Stimulated activated CD4-positive, alpha-beta T cell treated with anti-CD3 and anti-CD28 coated beads, Interleukin-12 subunit alpha, Interleukin-12 subunit beta, amount 100 ng/mL, for 4 hours (primary cell): ENCODE measurements around the gene TAX1BP1.
"Not testable (repeated sequence)": the region's sequence is repeated elsewhere in the genome, so short reads cannot be mapped to it uniquely, and the experiment has no call there.

Source experiments
- DNase-seq: peaks from one replicate; pipeline ENCODE4 v3.0.0-alpha.2; 2020

The TAX1BP1 gene

GRCh38 chr7:27850531-27850930 lies 110.6 kb downstream of the TAX1BP1 start:
- DNase-seq = no peak

DNA sequence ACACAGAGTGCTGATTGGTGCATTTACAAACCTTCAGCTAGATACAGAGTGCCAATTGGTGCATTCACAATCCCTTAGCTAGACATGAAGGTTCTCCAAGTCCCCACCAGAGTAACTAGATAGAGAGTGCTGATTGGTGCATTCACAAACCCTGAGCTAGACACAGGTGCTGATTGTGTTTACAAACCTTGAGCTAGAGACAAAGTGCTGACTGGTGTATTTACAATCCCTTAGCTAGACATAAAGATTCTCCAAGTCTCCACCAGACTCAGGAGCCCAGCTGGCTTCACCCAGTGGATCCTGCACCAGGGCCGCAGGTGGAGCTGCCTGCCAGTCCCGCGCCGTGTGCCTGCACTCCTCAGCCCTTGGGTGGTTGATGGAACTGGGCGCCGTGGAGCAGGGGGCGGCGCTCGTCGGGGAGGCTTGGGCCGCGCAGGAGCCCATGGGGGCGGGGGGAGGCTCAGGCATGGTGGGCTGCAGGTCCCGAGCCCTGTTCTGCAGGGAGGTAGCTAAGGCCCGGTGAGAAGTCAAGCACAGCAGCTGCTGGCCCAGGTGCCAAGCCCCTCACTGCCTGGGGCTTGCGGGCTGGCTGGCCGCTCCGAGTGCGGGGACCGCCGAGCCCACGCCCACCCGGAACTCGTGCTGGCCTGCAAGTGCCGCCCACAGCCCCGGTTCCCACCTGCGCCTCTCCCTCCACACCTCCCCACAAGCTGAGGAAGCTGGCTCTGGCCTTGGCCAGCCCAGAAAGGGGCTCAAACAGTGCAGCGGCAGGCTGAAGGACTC lies 116.9 kb downstream of the TAX1BP1 start:
- DNase-seq = not testable (repeated sequence)

GRCh38 chr7:27860800-27861199 lies 120.8 kb downstream of the TAX1BP1 start:
- no peak for DNase-seq

- no peak for DNase-seq
These were observed 121.8 kb downstream of the TAX1BP1 start for GRCh38 chr7:27861747-27862146.

DNA sequence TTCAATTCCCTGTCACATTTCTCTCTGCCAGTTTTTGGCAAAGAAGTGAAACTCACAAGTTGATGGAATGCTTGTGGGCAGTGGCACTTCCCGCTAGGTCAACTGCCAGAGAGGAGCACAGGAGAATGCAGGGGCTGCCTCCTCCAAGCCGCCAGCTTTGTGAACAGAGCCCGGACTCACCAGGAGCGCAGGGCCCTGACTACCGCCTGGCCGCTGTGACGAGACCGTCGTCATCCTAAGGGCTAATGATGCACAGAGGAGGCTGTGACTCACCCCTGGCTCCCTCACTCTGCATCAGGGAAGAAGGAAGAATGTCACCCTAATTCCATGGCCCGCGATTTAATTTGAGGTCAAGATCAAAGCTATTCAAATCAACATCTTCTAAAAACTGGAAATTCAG lies 123.9 kb downstream of the TAX1BP1 start:
- no peak for DNase-seq

DNA sequence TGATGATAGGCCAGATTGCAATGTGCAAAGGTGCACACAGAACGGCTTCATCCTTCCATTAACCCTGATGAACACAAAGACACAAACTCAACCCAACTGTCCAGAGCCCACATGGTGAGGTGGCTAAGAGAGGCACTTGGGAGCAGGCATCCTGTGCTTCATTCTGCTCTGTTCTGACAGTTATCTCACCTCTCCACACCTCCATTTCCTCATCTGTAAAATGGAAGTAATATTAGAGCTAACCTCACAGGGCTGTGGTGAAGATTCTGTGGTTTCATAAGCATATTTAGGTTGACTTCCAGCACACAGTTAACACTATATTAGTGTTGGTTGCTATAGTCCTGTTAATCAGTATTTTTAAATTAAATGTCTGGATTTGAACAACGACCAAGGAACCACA lies 126.3 kb downstream of the TAX1BP1 start:
- DNase-seq = no peak

- DNase-seq = no peak
These were observed 127.1 kb downstream of the TAX1BP1 start for GRCh38 chr7:27866828-27867672.

DNA sequence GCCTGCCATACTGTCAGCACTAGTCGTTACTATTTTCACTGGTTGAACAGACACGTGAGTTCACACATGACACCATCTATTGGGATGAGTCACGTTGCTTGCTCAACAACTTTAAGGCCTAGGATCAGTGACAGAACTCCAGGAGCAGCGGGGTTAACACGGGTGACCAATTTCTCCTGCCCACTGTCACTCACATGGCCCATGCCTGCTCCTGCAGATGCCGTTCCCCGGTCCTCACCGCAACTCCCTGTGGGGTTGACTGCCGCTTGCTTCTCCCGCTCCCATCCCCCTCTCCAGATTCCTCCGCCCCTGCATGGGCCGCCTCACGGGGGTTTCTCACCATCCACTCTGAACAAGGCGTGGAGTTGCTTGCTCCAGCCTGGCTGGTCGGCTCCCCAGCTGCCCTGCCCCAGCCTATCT lies 128.2 kb downstream of the TAX1BP1 start:
- no peak for DNase-seq

- DNase-seq = no peak
These were observed 129.1 kb downstream of the TAX1BP1 start for GRCh38 chr7:27869056-27869455.

GRCh38 chr7:27870595-27870994 lies 130.6 kb downstream of the TAX1BP1 start:
- no peak for DNase-seq

DNA sequence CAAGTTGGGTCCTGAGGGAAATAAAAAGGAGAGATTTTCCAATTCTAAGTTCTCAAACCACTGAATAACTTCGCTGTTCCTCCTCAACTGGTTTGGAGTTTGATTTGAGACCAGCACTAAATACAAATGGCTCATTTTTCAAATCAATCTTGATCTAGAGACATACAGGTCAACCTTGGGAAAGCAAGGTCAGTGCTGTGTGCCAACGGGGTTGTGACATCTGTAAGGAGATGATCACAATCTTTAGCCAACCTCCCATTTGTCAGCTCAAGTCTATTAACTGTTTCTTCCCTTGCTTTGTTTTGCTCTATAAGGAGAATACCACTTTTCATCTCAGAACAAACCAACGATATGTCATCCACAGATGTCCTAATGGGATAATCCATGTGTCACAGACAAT lies 131.1 kb downstream of the TAX1BP1 start:
- DNase-seq = no peak

DNA sequence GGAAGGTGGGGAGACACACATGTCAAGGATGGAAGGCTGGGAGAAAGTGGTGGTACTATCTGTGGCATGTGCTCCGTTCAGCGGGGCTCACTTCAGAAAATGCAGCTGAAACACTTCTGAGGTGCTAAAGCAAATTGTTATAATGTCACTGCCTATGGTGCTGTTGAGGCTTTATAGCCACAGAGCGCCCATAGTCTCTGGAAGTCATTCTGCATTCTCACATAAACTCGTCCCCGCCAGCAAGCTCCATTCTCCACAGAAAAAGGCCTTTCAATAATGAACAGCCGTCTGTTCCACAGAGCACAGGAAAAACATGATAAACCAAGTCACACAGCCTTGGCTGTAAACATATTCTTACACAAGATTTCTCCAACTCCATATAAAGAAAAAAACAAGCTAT lies 131.9 kb downstream of the TAX1BP1 start:
- DNase-seq = no peak

DNA sequence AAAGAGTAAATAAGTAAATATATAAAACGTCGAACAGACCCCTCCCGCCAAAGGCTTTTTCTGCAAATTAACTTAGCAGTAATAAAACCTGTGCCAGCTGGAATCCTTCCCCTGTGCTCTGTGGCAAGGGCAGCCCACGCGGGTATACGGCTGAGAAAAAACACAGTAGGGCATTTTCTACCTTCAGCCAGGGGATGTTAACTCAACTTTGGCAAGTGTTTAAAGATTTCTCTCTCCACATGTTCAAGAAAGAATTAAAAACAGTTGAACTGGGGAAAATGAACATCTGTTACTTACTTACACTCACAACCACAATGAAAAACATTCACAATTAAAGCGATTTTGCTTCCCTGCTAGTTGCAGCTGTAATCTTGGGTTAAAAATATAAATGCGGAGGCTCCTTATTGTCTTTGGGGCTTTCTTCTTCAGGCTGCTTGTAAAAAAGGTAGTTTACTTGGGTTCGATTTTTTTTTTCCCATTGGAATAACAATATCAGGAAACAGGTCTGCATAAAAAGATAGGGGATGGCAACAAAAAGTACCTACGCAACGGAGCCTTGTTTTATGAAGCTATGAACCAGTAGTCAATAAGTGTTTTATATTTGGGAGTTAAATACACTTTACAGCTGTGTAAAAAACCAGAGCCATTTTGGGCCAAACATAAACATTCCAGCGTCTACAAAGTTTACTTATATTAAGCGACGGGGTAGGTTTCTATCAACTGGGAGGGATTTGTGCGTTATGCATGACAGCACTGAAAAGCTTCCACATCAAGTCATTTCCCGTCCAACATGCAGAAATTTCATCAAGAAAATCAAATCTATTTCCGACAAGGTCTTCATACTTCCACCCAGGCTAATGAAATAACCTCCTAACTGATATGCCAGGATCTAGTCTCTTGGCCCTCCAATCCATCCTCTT lies 132.7 kb downstream of the TAX1BP1 start:
- DNase-seq = no peak

GRCh38 chr7:27873981-27874957 lies 134.3 kb downstream of the TAX1BP1 start:
- no peak for DNase-seq

GRCh38 chr7:27875061-27875460 lies 135.1 kb downstream of the TAX1BP1 start:
- DNase-seq = no peak

- DNase-seq = no peak
These were observed 135.9 kb downstream of the TAX1BP1 start for GRCh38 chr7:27875832-27876231.

- no peak for DNase-seq
These were observed 136.8 kb downstream of the TAX1BP1 start for GRCh38 chr7:27876756-27877155.
